SK-N-SH treated with all-trans-retinoic acid at 6 μM for 48 hours (cell line): ENCODE results near the gene JARID2.
A peak's percentile ranks its signal among the peaks of the same experiment; 100 is the strongest.

ENCODE experiments used
- ATAC-seq: fragments of 200-7000 bp; cut with Tn5 transposase; 3 replicates; pipeline ENCODE4 v1.9.1; 2020; ENCODE audit warnings: mild to moderate bottlenecking, moderate library complexity
- BACH2 ChIP-seq: fragments of 250-450 bp; sonication (Bioruptor Pico); IDR thresholded peaks from 2 replicates; pipeline ENCODE4 v1.9.0; 2021; ENCODE audit warnings: mild to moderate bottlenecking, borderline replicate concordance
- GLIS3 ChIP-seq: fragments of 250-450 bp; sonication (Bioruptor Pico); IDR thresholded peaks from 2 replicates; pipeline ENCODE4 v1.5.0; 2020; ENCODE audit warnings: mild to moderate bottlenecking, moderate library complexity
- ISL1 ChIP-seq: fragments of 250-450 bp; sonication (Bioruptor Pico); IDR thresholded peaks from 2 replicates; pipeline ENCODE4 v2.1.2; 2022; ENCODE audit warnings: mild to moderate bottlenecking, moderate library complexity
- OSR1 ChIP-seq: fragments of 250-450 bp; sonication (Bioruptor Pico); IDR thresholded peaks from 2 replicates; pipeline ENCODE4 v1.8.0; 2022; ENCODE audit warnings: moderate library complexity, mild to moderate bottlenecking, inconsistent platforms
- PATZ1 ChIP-seq: fragments of 250-450 bp; sonication (Bioruptor Pico); IDR thresholded peaks from 2 replicates; pipeline ENCODE4 v1.8.0; 2020; ENCODE audit warnings: mild to moderate bottlenecking, moderate library complexity, borderline replicate concordance
- POU6F1 ChIP-seq: fragments of 250-450 bp; sonication (Bioruptor Pico); IDR thresholded peaks from 2 replicates; pipeline ENCODE4 v1.8.0; 2021; ENCODE audit warnings: low read depth, mild to moderate bottlenecking, moderate library complexity, borderline replicate concordance
- PPARA ChIP-seq: fragments of 250-450 bp; sonication (Bioruptor Pico); IDR thresholded peaks from 2 replicates; pipeline ENCODE4 v1.5.0; 2020; ENCODE audit warnings: mild to moderate bottlenecking, borderline replicate concordance
- RARB ChIP-seq: fragments of 250-450 bp; sonication (Bioruptor Pico); IDR thresholded peaks from 2 replicates; pipeline ENCODE4 v1.8.0; 2021; ENCODE audit warnings: mild to moderate bottlenecking, moderate library complexity
- SNAI2 ChIP-seq: fragments of 250-450 bp; sonication (Bioruptor Pico); IDR thresholded peaks from 2 replicates; pipeline ENCODE4 v1.5.0; 2020; ENCODE audit warnings: mild to moderate bottlenecking, moderate library complexity
- TCF4 ChIP-seq: fragments of 250-450 bp; sonication (Bioruptor Pico); IDR thresholded peaks from 2 replicates; pipeline ENCODE4 v1.8.0; 2021; ENCODE audit warnings: mild to moderate bottlenecking, moderate library complexity, borderline replicate concordance
- TOX ChIP-seq: fragments of 250-450 bp; sonication (Bioruptor Pico); IDR thresholded peaks from 2 replicates; pipeline ENCODE4 v1.8.0; 2021; ENCODE audit warnings: mild to moderate bottlenecking, moderate library complexity, borderline replicate concordance
- TSHZ2 ChIP-seq: fragments of 250-450 bp; sonication (Bioruptor Pico); IDR thresholded peaks from 2 replicates; pipeline ENCODE4 v1.5.0; 2020; ENCODE audit warnings: mild to moderate bottlenecking, moderate library complexity
- ZFP3 ChIP-seq: fragments of 250-450 bp; sonication (Bioruptor Pico); IDR thresholded peaks from 2 replicates; pipeline ENCODE4 v1.5.0; 2020; ENCODE audit warnings: mild to moderate bottlenecking, moderate library complexity
- ZFP30 ChIP-seq: fragments of 450-650 bp; formaldehyde crosslinking; IDR thresholded peaks from 2 replicates; pipeline ENCODE4 v1.5.0; 2022; ENCODE audit warnings: mild to moderate bottlenecking, moderate library complexity
- ZNF565 ChIP-seq: fragments of 450-650 bp; formaldehyde crosslinking; conservative IDR thresholded peaks from 2 replicates; pipeline ENCODE4 v1.5.0; 2020; ENCODE audit warnings: low read depth, mild to moderate bottlenecking, moderate library complexity
- ZNF70 ChIP-seq: fragments of 450-650 bp; formaldehyde crosslinking; IDR thresholded peaks from 2 replicates; pipeline ENCODE4 v1.5.0; 2020; ENCODE audit warnings: mild to moderate bottlenecking, moderate library complexity

The JARID2 gene

GRCh38 chr6:15242937-15243614 lies 2.8 kb upstream of the JARID2 start:
- no peak for TF ChIP-seq ISL1 (CRISPR knock-in tag)
- TF ChIP-seq PATZ1 (CRISPR knock-in tag): no peak
- no peak for TF ChIP-seq BACH2
- no peak for TF ChIP-seq ZFP3
- TF ChIP-seq POU6F1 (CRISPR knock-in tag): no peak
- no peak for TF ChIP-seq ZFP30 (CRISPR knock-in tag)
- no peak for TF ChIP-seq GLIS3 (CRISPR knock-in tag)
- no peak for TF ChIP-seq SNAI2 (CRISPR knock-in tag)
- TF ChIP-seq TOX (CRISPR knock-in tag): no peak
- TF ChIP-seq OSR1: no peak
- no peak for TF ChIP-seq RARB (CRISPR knock-in tag)
- no peak for TF ChIP-seq TSHZ2
- no peak for TF ChIP-seq TCF4 (CRISPR knock-in tag)
- TF ChIP-seq PPARA (CRISPR knock-in tag): no peak
- ATAC-seq: no peak

- no peak for ATAC-seq
- TF ChIP-seq ZNF565 (CRISPR knock-in tag) (no peak), POU6F1 (CRISPR knock-in tag) (no peak), GLIS3 (CRISPR knock-in tag) (no peak)
These were observed 1.8 kb upstream of the JARID2 start for GRCh38 chr6:15243910-15244619.

- peak; percentile 5; the same call in 1 of the 3 replicates for ATAC-seq
- TF ChIP-seq TSHZ2 (0 out of 2 replicates have a peak, but pooled peaks have one; percentile 18), ZNF70 (no peak)
- TF ChIP-seq, all 23 proteins: peak for 1
These were observed 1.1 kb upstream of the JARID2 start for GRCh38 chr6:15244620-15245360.
